ENCODE results near the gene NCKAP5L. TPM values are rescaled to one million over a fixed set of nuclear protein-coding genes. Genes with fewer than 3 reads are reported as not detected.
A peak's percentile ranks its signal among the peaks of the same experiment; 100 is the strongest.

NCKAP5L gene
- total RNA-seq, 1 donor from 2014 or later, result 33.4 TPM

DNA sequence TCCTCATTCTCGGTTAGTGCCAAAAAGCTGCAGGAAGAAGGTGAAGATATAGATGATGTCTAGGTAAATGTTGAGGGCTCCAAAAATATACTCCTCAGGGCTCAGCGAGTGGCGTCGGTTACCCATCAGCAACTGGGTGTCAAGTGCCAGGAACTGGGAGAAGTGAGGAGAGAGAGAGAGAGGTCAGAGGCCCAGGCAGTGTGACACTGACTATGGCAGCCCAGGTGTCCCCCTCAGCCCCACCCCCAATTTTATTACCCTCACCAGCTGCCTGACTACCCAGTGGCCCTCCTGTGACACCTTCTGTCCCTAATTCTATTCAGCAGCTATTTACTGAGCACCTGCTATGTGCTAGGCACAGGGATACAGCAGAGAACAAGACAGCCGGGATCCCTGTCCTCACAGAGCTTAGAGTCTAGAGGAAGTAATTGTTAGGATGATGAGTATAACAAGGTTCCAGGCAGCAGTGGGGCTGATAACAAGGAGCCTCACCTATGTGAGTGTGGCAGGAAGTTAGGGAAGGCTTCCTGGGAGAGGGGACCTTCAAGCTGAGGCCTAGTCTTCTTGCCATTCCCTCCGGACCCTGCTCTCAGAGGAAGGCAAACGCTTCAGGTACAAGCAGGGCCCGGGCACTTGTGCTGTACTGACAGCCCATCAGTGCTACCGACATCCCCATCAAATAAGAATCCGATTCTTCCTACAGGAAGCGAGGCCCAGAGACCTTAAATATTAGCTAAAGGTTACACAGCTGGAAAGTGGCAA, 42.5 kb upstream of the NCKAP5L start:
- DNase-seq (ENCODE audit: low spot score in 2 of 2), result peak in 1 of 2 donors; percentile 47
- Histone ChIP-seq H3K27me3 (no peaks in the 10 kb centered on the region), H3K4me3 (no peak overlapping the region), H3K4me1 (peaks cover 0 to 9% of the 10 kb centered on the region in 2 donors), H3K36me3 (no peaks in the 10 kb centered on the region), H3K27ac (no peak overlapping the region), H3K9me3 (no peaks in the 10 kb centered on the region)
- TF ChIP-seq, protein P1, sequence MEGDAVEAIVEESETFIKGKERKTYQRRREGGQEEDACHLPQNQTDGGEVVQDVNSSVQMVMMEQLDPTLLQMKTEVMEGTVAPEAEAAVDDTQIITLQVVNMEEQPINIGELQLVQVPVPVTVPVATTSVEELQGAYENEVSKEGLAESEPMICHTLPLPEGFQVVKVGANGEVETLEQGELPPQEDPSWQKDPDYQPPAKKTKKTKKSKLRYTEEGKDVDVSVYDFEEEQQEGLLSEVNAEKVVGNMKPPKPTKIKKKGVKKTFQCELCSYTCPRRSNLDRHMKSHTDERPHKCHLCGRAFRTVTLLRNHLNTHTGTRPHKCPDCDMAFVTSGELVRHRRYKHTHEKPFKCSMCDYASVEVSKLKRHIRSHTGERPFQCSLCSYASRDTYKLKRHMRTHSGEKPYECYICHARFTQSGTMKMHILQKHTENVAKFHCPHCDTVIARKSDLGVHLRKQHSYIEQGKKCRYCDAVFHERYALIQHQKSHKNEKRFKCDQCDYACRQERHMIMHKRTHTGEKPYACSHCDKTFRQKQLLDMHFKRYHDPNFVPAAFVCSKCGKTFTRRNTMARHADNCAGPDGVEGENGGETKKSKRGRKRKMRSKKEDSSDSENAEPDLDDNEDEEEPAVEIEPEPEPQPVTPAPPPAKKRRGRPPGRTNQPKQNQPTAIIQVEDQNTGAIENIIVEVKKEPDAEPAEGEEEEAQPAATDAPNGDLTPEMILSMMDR (IDR thresholded peaks at IDR 0.05), result no peak
- intact Hi-C loops (cut with DNase I), result no loop called here

DNA sequence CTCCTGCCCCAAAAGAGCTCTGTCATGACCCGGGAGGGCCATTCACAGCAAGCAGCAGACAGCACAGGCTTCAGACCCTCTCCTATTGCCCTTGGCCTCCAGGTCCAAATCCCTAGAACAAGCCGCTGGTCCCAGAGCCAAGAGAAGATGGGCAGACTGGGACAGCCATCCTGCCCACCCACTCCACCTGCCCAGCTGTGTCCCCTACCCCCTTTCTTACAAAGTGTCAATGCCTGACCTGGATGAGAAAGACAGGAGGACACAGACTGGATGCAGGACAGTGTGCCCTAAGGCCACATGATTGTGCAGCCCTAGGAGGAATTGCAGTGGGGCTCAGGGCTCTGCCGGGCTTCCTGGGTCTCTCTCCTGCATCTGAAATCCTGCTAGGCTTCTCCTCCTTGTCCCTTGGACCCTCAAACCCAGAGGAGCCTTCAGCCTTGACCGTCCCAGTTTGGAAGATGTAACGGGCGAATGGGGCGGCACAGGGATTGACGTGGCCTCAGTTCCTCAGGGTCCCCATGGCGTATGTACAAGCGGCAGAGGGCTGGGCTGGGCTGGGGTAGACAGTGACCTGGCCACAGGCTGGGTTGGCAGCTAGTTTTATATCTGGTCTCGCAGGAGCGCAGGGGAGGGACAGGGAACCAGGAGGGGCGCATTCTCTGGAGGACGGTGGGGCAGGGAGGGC, 41.7 kb upstream of the NCKAP5L start:
- Histone ChIP-seq H3K4me3 (no peak overlapping the region), H3K36me3 (no peaks in the 10 kb centered on the region), H3K27ac (peak overlapping the region; percentile 42 to 47), H3K27me3 (no peaks in the 10 kb centered on the region), H3K4me1 (peaks cover 0 to 9% of the 10 kb centered on the region in 2 donors), H3K9me3 (no peaks in the 10 kb centered on the region)
- intact Hi-C loops (cut with DNase I), result loop anchor here (5.0 kb wide), 2 partner anchors 77 to 187 kb away; partner anchors contain the start of gene ASIC1
- TF ChIP-seq, protein P1 (IDR thresholded peaks at IDR 0.05), result no peak
- peak in 1 of 2 donors; percentile 56 for DNase-seq (ENCODE audit: low spot score in 2 of 2)

DNA sequence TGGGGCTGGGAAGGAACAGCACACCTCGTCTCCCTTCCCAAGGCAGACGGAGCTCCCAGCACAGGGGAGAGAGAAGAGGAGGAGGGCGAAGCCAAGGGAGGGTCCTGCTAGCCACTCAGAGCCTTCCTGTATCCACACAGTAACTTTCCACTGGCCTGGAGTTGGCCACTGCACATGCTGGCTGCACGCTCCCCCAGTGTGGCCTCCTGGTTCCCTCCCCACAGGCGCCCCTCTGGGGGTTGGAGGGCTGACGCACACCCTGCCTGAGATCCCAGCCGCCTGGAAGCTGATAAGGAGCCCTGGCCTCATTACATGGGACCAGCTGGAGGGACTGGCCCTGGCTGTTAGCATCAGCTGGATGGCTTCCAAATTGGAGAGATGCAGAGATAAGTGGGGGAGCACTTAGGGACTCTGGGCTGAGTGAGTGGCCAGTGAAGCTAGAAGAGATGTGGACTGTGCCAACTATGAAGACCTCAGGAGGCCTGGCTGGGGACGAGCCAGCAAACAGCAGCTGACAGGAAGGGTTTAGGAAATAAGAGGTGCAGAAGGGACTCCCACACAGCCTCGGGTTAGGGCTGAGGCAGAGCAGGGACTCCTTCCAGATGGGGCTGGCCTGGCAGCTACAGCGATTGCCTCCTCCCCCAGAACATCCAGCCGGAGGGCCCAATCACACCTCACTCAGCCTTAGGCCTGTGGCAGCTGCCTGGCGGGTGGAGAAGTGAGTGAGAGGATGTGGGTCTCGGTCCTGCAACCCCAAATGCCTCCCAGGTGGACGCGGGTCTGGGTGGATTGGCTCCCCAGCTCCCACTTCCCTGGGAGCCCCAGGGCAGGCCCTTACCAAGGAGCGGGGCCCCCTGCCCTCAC, 41.0 kb upstream of the NCKAP5L start:
- TF ChIP-seq, protein P1 (IDR thresholded peaks at IDR 0.05), result no peak
- Histone ChIP-seq H3K27ac (peak overlapping the region; percentile 42 to 47), H3K4me3 (no peak overlapping the region), H3K9me3 (no peaks in the 10 kb centered on the region), H3K36me3 (no peaks in the 10 kb centered on the region), H3K4me1 (peaks cover 0 to 9% of the 10 kb centered on the region in 2 donors), H3K27me3 (no peaks in the 10 kb centered on the region)
- intact Hi-C loops (cut with DNase I), result loop anchor here (1.0 to 5.0 kb wide), 3 partner anchors 42 to 188 kb away; partner anchors contain the start of gene ASIC1
- peak; percentile 22 to 88 for DNase-seq (ENCODE audit: low spot score in 2 of 2)

DNA sequence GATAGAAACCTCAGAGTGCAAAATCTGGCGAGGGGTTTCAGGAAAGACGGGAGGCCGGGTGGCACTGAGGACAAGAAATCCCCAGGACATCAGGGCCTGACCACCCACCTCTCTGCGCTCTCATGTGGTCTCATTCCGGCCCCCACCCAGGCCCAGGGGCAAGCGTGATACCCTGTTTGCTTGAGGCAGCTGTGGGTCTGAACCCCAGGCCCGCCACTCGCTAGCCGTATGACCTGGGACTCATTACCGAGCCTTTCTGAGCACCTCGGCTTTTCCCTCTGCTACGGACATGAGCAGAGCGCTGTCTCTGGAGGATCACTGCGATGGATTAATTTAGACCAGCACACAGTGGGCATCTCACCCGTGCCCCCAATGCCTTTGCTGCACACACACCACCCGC, 40.2 kb upstream of the NCKAP5L start:
- Histone ChIP-seq H3K4me3 (no peak overlapping the region), H3K9me3 (no peaks in the 10 kb centered on the region), H3K27ac (peak overlapping the region; percentile 42 to 47), H3K36me3 (no peaks in the 10 kb centered on the region), H3K4me1 (peaks cover 0 to 9% of the 10 kb centered on the region in 2 donors), H3K27me3 (no peaks in the 10 kb centered on the region)
- intact Hi-C loops (cut with DNase I), result loop anchor here (1.0 to 5.0 kb wide), 3 partner anchors 41 to 189 kb away; partner anchors contain the start of gene ASIC1
- peak in 1 of 2 donors; percentile 62 for DNase-seq (ENCODE audit: low spot score in 2 of 2)
- TF ChIP-seq, protein P1 (IDR thresholded peaks at IDR 0.05), result no peak
